Measurements from ENCODE around the gene TMEM182.

Gene TMEM182

DNA sequence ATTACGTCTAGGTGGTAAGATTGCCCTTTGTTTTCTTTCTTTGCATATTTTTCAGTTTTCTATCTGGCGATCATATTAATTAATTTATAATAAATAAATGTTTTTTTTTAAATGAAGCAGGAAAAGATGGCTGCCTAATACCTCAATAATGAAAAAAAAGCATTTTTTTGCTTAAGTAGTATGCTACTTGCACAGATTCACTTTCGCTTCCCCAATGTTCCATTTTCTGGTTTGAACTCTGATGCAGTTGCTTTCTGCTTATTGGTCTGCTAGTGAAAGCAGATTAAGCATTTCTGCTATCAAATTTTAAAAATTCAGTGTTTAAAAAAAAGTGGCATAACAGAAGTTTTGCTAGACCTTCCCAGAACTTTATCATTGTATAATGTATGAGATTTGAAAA, 11.9 kb upstream of the TMEM182 start:
- no peak for DNase-seq (ENCODE audit: low read depth)
- TF ChIP-seq, protein P1, sequence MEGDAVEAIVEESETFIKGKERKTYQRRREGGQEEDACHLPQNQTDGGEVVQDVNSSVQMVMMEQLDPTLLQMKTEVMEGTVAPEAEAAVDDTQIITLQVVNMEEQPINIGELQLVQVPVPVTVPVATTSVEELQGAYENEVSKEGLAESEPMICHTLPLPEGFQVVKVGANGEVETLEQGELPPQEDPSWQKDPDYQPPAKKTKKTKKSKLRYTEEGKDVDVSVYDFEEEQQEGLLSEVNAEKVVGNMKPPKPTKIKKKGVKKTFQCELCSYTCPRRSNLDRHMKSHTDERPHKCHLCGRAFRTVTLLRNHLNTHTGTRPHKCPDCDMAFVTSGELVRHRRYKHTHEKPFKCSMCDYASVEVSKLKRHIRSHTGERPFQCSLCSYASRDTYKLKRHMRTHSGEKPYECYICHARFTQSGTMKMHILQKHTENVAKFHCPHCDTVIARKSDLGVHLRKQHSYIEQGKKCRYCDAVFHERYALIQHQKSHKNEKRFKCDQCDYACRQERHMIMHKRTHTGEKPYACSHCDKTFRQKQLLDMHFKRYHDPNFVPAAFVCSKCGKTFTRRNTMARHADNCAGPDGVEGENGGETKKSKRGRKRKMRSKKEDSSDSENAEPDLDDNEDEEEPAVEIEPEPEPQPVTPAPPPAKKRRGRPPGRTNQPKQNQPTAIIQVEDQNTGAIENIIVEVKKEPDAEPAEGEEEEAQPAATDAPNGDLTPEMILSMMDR (IDR thresholded peaks at IDR 0.05; ENCODE audit: insufficient read depth, low read depth, low read length, missing control alignments) = no peak
- no peak overlapping the region for H3K4me3 ChIP-seq (ENCODE audit: low read length)

- peak; percentile 66 for DNase-seq (ENCODE audit: low read depth)
- TF ChIP-seq, protein P1 (IDR thresholded peaks at IDR 0.05; ENCODE audit: insufficient read depth, low read depth, low read length, missing control alignments) = peak; percentile 71
- no peak overlapping the region for H3K4me3 ChIP-seq (ENCODE audit: low read length)
Measured at GRCh38 chr2:102753563-102754159, 8.2 kb upstream of the TMEM182 start.

DNA sequence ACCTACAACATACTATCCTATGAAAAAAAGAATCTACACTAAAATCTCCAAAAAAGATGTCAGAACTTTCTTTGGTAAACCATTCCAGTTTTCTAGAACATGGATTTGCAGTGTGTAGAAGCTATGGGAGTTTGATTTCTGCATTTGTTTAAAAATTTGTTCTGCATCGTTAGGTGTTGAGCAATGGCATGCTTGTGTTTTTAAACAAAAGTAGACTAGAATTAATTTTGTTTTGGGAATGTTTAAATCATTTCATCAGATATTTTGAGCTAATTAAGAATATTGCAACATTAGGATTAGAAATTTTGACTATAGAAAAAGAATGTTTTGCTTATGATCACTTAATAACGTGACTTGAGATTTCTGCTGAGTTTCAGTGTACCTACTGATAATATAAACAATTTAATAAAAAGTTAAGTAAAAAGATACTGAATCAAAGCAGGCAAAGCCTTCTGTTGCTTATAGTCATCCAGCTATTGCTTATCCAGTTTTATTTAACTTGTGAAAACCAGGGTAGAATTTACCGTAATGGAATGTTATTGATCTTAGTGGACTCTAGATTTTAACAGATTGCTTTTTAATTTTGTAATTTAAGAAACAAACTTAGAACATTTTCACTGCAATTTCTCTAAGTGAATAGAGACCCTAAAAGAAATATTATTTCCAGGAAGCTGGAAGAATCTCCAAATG, 7.2 kb upstream of the TMEM182 start:
- TF ChIP-seq, protein P1 (IDR thresholded peaks at IDR 0.05; ENCODE audit: insufficient read depth, low read depth, low read length, missing control alignments) = no peak
- no peak for DNase-seq (ENCODE audit: low read depth)

GRCh38 chr2:102755284-102755683, 6.5 kb upstream of the TMEM182 start:
- no peak for DNase-seq (ENCODE audit: low read depth)
- no peak overlapping the region for H3K4me3 ChIP-seq (ENCODE audit: low read length)
- TF ChIP-seq, protein P1 (IDR thresholded peaks at IDR 0.05; ENCODE audit: insufficient read depth, low read depth, low read length, missing control alignments) = no peak

More for the DNA sequence above, 7.2 kb upstream of the TMEM182 start:
- H3K4me3 ChIP-seq (ENCODE audit: low read length) = no peak overlapping the region

DNA sequence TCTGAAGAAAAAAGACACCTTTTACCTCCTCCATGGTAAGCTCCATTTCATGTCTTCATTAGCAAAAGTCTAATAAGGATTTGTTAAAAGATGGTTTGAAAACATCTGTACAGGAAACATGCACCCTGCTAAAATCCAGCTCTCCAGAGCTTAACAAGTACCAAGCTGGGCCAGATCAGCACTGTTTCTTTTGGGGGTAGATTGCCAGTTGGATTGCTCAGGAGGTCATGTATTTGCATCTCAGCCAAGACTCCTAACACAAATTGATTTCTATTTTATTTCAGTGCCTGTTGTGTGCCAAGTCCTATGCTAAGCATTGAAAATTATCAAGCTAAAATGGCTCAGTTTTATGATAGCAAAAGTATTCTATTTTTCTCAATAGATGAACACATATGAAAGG, 3.4 kb upstream of the TMEM182 start:
- no peak for DNase-seq (ENCODE audit: low read depth)
- H3K4me3 ChIP-seq (ENCODE audit: low read length) = no peak overlapping the region
- TF ChIP-seq, protein P1 (IDR thresholded peaks at IDR 0.05; ENCODE audit: insufficient read depth, low read depth, low read length, missing control alignments) = no peak

DNA sequence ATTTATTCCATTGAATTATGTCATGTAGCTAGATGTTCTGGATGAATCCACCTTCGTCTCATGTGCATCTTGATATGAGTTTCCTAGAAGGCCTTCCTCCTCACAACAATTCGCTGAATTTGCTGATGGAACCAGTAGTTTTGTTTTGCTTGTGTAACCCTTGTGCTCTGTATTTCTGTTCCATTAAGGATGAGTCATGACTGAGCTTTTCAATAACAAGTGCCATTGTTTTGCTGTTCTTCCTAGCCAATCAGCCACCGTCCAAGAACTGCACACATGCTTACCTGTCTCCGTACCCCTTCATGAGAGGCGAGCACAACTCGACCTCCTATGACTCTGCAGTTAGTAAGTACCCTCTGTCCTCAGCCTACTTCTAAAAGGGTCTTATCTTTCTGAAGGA, 2.3 kb downstream of the TMEM182 start:
- H3K4me3 ChIP-seq (ENCODE audit: low read length) = no peak overlapping the region
- TF ChIP-seq, protein P1 (IDR thresholded peaks at IDR 0.05; ENCODE audit: insufficient read depth, low read depth, low read length, missing control alignments) = no peak
- peak; percentile 15 for DNase-seq (ENCODE audit: low read depth)

GRCh38 chr2:102765061-102765460, 3.2 kb downstream of the TMEM182 start:
- H3K4me3 ChIP-seq (ENCODE audit: low read length) = no peak overlapping the region
- DNase-seq (ENCODE audit: low read depth) = no peak
- TF ChIP-seq, protein P1 (IDR thresholded peaks at IDR 0.05; ENCODE audit: insufficient read depth, low read depth, low read length, missing control alignments) = no peak

All from epithelial cell of esophagus (primary cell).